ENCODE results near the gene NLGN2.

NLGN2 gene

GRCh38 chr17:7392696-7393612 lies 14.7 kb upstream of the NLGN2 start:
- DNase-seq (ENCODE audit: low read depth in 2 of 2), result no peak

- DNase-seq (ENCODE audit: low read depth in 2 of 2), result peak in 1 of 2 experiments; percentile 53
Observed at GRCh38 chr17:7393613-7394451, 13.8 kb upstream of the NLGN2 start.

- DNase-seq (ENCODE audit: low read depth in 2 of 2), result peak; percentile 65 to 83
Observed at GRCh38 chr17:7394452-7395191, 13.0 kb upstream of the NLGN2 start, which contains the start of gene PLSCR3. Gene PLSCR3 (minus strand): TSS chr17:7394525. CDS start chr17:7394110, 415 bp downstream.

- no peak for DNase-seq (ENCODE audit: low read depth in 2 of 2)
Observed at GRCh38 chr17:7396147-7396546, 11.5 kb upstream of the NLGN2 start.

GRCh38 chr17:7398612-7399011 lies 9.0 kb upstream of the NLGN2 start:
- DNase-seq (ENCODE audit: low read depth in 2 of 2), result no peak

- DNase-seq (ENCODE audit: low read depth in 2 of 2), result no peak
Observed at GRCh38 chr17:7403043-7403726, 4.5 kb upstream of the NLGN2 start.

GRCh38 chr17:7403727-7403976 lies 4.0 kb upstream of the NLGN2 start:
- DNase-seq (ENCODE audit: low read depth in 2 of 2), result no peak

GRCh38 chr17:7403977-7404736 lies 3.5 kb upstream of the NLGN2 start, which contains the start of gene TMEM256:
Gene TMEM256 (minus strand): TSS chr17:7404097. CDS start chr17:7404084, 13 bp downstream.
- DNase-seq (ENCODE audit: low read depth in 2 of 2), result peak; percentile 88 to 96

- DNase-seq (ENCODE audit: low read depth in 2 of 2), result no peak
Observed at GRCh38 chr17:7404737-7405349, 2.8 kb upstream of the NLGN2 start.

GRCh38 chr17:7405350-7406234 lies 2.1 kb upstream of the NLGN2 start:
- no peak for DNase-seq (ENCODE audit: low read depth in 2 of 2)

- DNase-seq (ENCODE audit: low read depth in 2 of 2), result no peak
Observed at GRCh38 chr17:7406235-7406825, 1.3 kb upstream of the NLGN2 start.

GRCh38 chr17:7407082-7407481 lies 563 bp upstream of the NLGN2 start:
- no peak for DNase-seq (ENCODE audit: low read depth in 2 of 2)

GRCh38 chr17:7408252-7408727 lies 645 bp downstream of the NLGN2 start:
- no peak for DNase-seq (ENCODE audit: low read depth in 2 of 2)

GRCh38 chr17:7408863-7409262 lies 1.2 kb downstream of the NLGN2 start:
- DNase-seq (ENCODE audit: low read depth in 2 of 2), result no peak

- no peak for DNase-seq (ENCODE audit: low read depth in 2 of 2)
Observed at GRCh38 chr17:7409716-7410115, 2.1 kb downstream of the NLGN2 start.

GRCh38 chr17:7410634-7411426 lies 3.2 kb downstream of the NLGN2 start:
- no peak for DNase-seq (ENCODE audit: low read depth in 2 of 2)

GRCh38 chr17:7411427-7411750 lies 3.7 kb downstream of the NLGN2 start:
- no peak for DNase-seq (ENCODE audit: low read depth in 2 of 2)
